K562 (cell line): ENCODE data around the gene SLC7A6OS. TPM values are rescaled to one million over a fixed set of nuclear protein-coding genes. Genes with fewer than 3 reads are reported as not detected.

Source experiments
- ATAC-seq: fragments of 200-7000 bp; cut with Tn5 transposase; 3 replicates; pipeline ENCODE4 v1.9.1; 2020; ENCODE audit warnings: moderate library complexity
- BruUV-seq: library from RNA; stranded (reverse); fragments of 400-500 nt; replicated peaks from 2 replicates; lab custom pipeline; 2021; lab: Mats Ljungman, UMichigan
- CTCF ChIA-PET: fragments of 300-600 bp; formaldehyde crosslinking; extraction: SDS; loops from one replicate; lab custom pipeline; 2021; ENCODE audit warnings: low intra/inter-chr PET ratio; lab: Yijun Ruan, JAX
- POLR2A ChIA-PET: fragments of 300-600, 350-650 bp; sonication (Branson Sonifier 250); formaldehyde crosslinking; extraction: SDS; loops from one replicate; lab custom pipeline; 2021; ENCODE audit warnings: antibody characterized with exemption, inconsistent platforms; lab: Yijun Ruan, JAX
- DNase-seq, 4 experiments: peaks; one replicate each; pipeline versions ENCODE4 v3.0.0 to v3.0.0-alpha.2; 2011 to 2018; ENCODE audit warnings: low spot score in 3 of 4, mixed read lengths in 3 of 4; ENCODE audit errors: extremely low read depth in 1 of 4
- FAIRE-seq: peaks from 2 replicates; lab custom pipeline; 2011; peaks lifted over from hg19 to GRCh38; lab: Jason Lieb, UNC
- H2AFZ ChIP-seq: 2 replicates; pipeline ENCODE4 v1.6.0; 2011; ENCODE audit warnings: low read depth, low read length, control low read depth, inconsistent platforms
- H3K27ac ChIP-seq: fragments of 200-600 bp; 3 replicates; pipeline ENCODE4 v1.8.0; 2011; ENCODE audit warnings: low read depth, mild to moderate bottlenecking, control low read depth, inconsistent platforms, low read length, moderate library complexity, mixed read lengths; ENCODE audit errors: extremely low read depth
- H3K27me3 ChIP-seq, 2 experiments: fragments of 300-600 bp in 1 of 2; 2 replicates in 1 of 2; 3 replicates in 1 of 2; pipeline versions ENCODE4 v1.6.0 to v1.8.0; 2011; ENCODE audit warnings: inconsistent platforms in 2 of 2, low read length in 2 of 2, mild to moderate bottlenecking in 1 of 2, mixed read lengths in 1 of 2, moderate library complexity in 1 of 2; ENCODE audit not compliant: control insufficient read depth in 2 of 2, insufficient read depth in 2 of 2
- H3K36me3 ChIP-seq: fragments of 300-600 bp; 3 replicates; pipeline ENCODE4 v1.8.0; 2011; ENCODE audit warnings: mild to moderate bottlenecking, low read length, inconsistent platforms; ENCODE audit not compliant: control insufficient read depth, insufficient read depth
- H3K4me1 ChIP-seq, 2 experiments: fragments of 200-600 bp in 1 of 2; replicated peaks in 1 of 2; 2 replicates in 1 of 2; 3 replicates in 1 of 2; pipeline versions ENCODE4 v1.5.1 to v1.8.0; 2011; ENCODE audit warnings: inconsistent platforms in 2 of 2, low read length in 2 of 2, mild to moderate bottlenecking in 1 of 2, mixed read lengths in 1 of 2, moderate library complexity in 1 of 2; ENCODE audit not compliant: control insufficient read depth in 2 of 2, insufficient read depth in 2 of 2
- H3K4me2 ChIP-seq: 2 replicates; pipeline ENCODE4 v1.6.1; 2011; ENCODE audit warnings: low read length, control low read depth, inconsistent platforms, mixed read lengths; ENCODE audit not compliant: insufficient read depth
- H3K4me3 ChIP-seq: fragments of 200-600 bp; sonication (generic), shearing (Covaris generic); 2 replicates; pipeline ENCODE4 v1.5.1; 2016; ENCODE audit warnings: control low read depth, inconsistent platforms
- H3K79me2 ChIP-seq: fragments of 200-600 bp; 3 replicates; pipeline ENCODE4 v1.8.0; 2011; ENCODE audit warnings: low read length, inconsistent platforms; ENCODE audit not compliant: control insufficient read depth, insufficient read depth
- H3K9ac ChIP-seq, 2 experiments: 2 replicates each; pipeline versions ENCODE4 v1.6.0 to v1.6.1; 2011; ENCODE audit warnings: low read depth in 2 of 2, low read length in 2 of 2, control low read depth in 1 of 2, inconsistent platforms in 1 of 2, mild to moderate bottlenecking in 1 of 2, mixed read lengths in 1 of 2; ENCODE audit not compliant: insufficient read depth in 1 of 2
- H3K9me1 ChIP-seq: one replicate; pipeline ENCODE4 v1.6.0; 2011; ENCODE audit warnings: inconsistent platforms, mild to moderate bottlenecking, low read length, moderate library complexity; ENCODE audit not compliant: control insufficient read depth, insufficient read depth
- H3K9me3 ChIP-seq: replicated peaks from 2 replicates; pipeline ENCODE4 v1.5.1; 2011; ENCODE audit warnings: low read depth, low read length, inconsistent platforms; ENCODE audit not compliant: control insufficient read depth, insufficient read depth
- H4K20me1 ChIP-seq: replicated peaks from 2 replicates; pipeline ENCODE4 v1.6.1; 2011; ENCODE audit warnings: low read length, inconsistent platforms, mixed read lengths; ENCODE audit not compliant: control insufficient read depth, insufficient read depth
- BRF1 ChIP-seq: IDR thresholded peaks from 3 replicates; pipeline ENCODE4 v1.6.1; 2011; ENCODE audit warnings: borderline replicate concordance, mild to moderate bottlenecking; ENCODE audit not compliant: insufficient read length; ENCODE audit errors: extremely low read depth
- FOXJ3 ChIP-seq: sonication (generic); formaldehyde crosslinking; IDR thresholded peaks from 2 replicates; pipeline ENCODE4 v1.4.0; 2020; ENCODE audit warnings: mild to moderate bottlenecking, missing genetic modification reagents
- ZBTB11 ChIP-seq, 3 experiments: fragments of 200-800 bp in 1 of 3; fragments of 250-450 bp in 1 of 3; fragments of 450-650 bp in 1 of 3; sonication (Bioruptor Pico) in 1 of 3; sonication (Bioruptor generic) in 1 of 3; formaldehyde crosslinking in 1 of 3; IDR thresholded peaks; 2 replicates each; pipeline versions ENCODE4 v1.6.1 to v1.8.0; 2016 to 2022; ENCODE audit warnings: mild to moderate bottlenecking in 2 of 3, missing genetic modification characterization in 2 of 3, missing compliant biosample characterization in 1 of 3, moderate library complexity in 1 of 3
- WGBS: fragments of 100-300 bp; shearing (Covaris generic); methylation state at CpG from one replicate; pipeline ENCODE4 v1.1.6; 2016; ENCODE audit warnings: low coverage, mixed read lengths; ENCODE audit not compliant: insufficient coverage; ENCODE audit errors: missing lambda C conversion rate; 5-methylcytosine and 5-hydroxymethylcytosine counted together
- in situ Hi-C: fragments of 300-500 bp; cut with MboI; formaldehyde crosslinking; loops from 4 replicates; pipeline ENCODE4 v1.15.0; 2018; ENCODE audit warnings: inconsistent platforms, mixed read lengths
- intact Hi-C: fragments of 100-400 bp; cut with micrococcal nuclease; formaldehyde crosslinking; loops from 2 replicates; pipeline ENCODE4 v1.14.2; 2022
- polyA plus RNA-seq, 8 experiments: library from polyadenylated mRNA; depleted of rRNA in 4 of 8; stranded (reverse) in 5 of 8; unstranded in 3 of 8; fragments of >200 nt; fragmentation: Nextera tagmentation in 2 of 8; fragmentation: Illumina TruSeq in 1 of 8; extraction: Ambion mirVana in 2 of 8; extraction: Trizol in 1 of 8; gene quantifications; 2 replicates each; pipeline versions ENCODE4 v1.2.1 to v1.2.3, GENCODE V29; 2011 to 2014; ENCODE audit warnings: inconsistent platforms in 1 of 8, missing spikeins in 1 of 8
- total RNA-seq, 7 experiments: library from RNA; depleted of rRNA in 6 of 7; stranded (reverse); fragments of >200 nt in 6 of 7; fragmentation: Illumina TruSeq in 2 of 7; extraction: Trizol in 2 of 7; gene quantifications; 2 replicates each; pipeline versions ENCODE4 v1.2.1 to v1.2.3, GENCODE V29; 2011 to 2021; ENCODE audit warnings: low replicate concordance in 1 of 7

The SLC7A6OS gene
- total and polyA plus RNA-seq, 9 of the 15 experiments (the other 6 are each of a cell fraction or from before 2014, with no cell fraction given) = 2.7 to 23.6 (median 17.2) TPM

DNA sequence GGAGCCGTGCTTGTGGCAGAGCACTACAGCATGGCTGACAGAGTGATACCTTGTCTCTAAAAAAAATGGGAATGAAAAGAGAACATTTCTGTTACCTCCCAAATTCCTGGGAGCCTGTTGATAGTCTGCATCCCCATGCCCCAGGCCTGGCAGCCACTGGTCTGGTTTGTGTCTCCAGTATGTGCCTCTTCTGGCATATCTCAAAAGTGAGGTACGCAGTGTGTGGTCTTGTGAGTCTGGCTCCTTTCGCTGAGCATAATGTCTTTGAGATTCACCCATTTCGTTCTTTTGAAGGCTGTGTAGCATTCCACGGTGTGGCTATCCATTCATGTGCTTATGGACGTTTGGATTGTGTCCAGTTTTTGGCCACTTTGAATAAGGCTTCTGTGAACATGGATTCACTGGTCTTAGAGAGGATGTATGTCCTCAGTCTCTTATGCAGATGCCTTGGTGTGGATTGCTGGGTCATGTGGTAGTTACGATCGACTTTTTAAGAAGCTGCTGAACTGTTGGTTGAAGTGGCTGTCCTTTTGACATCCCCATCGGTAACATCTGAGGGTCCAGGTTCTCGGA is 39.2 kb upstream of the SLC7A6OS start:
- Histone ChIP-seq H3K27ac (no peak overlapping the region), H3K4me1 (no peaks in the 10 kb centered on the region), H3K27me3 (no peaks in the 10 kb centered on the region), H3K79me2 (no peaks in the 10 kb centered on the region), H3K9ac (no peak overlapping the region; a peak in 1 of 4 replicates), H4K20me1 (no peaks in the 10 kb centered on the region), H2AFZ (no peak overlapping the region), H3K4me3 (no peak overlapping the region), H3K9me3 (no peaks in the 10 kb centered on the region), H3K4me2 (no peak overlapping the region), H3K36me3 (peaks cover 98% of the 10 kb centered on the region), H3K9me1 (no peaks in the 10 kb centered on the region)
- 85% methylated on average over 10 of the region's 10 CpGs for WGBS
- intact Hi-C loops = no loop called here
- no peak for DNase-seq
- no peak for FAIRE-seq
- in situ Hi-C loops = no loop called here
- TF ChIP-seq FOXJ3 (CRISPR knock-in tag) = no peak
- TF ChIP-seq ZBTB11 (CRISPR knock-in tag; IDR thresholded peaks at IDR 0.05) = no peak
- TF ChIP-seq BRF1 = no peak
- ATAC-seq = no peak
- ChIA-PET POLR2A (no interaction called here), CTCF (no interaction called here)
- BruUV-seq = no TSS peak
